GM21447 (cell line): ENCODE results near the gene CC2D1A.

Experiments used
- ATAC-seq: cut with Tn5 transposase; IDR thresholded peaks from one replicate; pipeline ENCODE4 v1.9.1; 2021; ENCODE audit not compliant: unreplicated experiment

The CC2D1A gene

DNA sequence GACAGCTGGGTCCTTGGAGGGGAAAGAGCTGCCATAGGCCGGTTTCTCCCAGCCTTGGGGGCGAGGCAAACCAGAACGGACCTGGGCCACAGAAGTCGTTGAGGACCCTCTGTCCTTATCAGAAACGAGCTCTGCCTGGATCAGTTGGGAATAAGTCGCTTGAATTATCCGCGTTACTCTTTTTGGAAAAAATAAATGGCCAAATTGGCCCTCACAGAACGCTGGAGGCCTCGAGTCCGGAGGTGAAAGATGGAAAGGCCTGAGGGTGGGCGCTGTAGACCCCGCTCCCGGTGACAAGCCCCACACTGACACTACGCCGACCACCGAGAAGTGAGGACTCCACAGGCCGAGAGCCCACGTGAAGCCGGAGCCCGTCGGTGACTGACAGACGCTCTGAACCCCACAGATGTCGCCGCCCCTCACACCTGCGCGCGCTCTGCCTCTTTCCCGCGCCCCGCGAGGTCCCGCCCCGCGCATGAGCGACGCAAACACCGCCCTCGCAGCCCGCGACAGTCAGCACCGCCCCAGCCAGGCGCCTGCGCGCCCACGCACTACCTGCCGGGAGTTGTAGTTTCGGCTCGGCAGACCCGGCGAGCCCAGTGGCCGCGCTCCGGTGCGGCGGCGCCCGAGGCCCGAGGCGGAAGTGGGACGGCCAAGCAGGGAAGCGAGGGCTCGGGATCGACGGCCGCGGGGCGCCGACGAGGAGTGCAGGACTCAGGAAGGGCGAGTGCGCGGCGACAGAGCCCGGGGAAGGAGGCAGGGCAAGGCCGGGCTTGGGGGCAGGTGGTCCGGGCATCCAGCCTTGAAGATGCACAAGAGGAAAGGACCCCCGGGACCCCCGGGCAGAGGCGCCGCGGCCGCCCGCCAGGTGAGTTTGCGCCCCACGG lies at the start of gene CC2D1A, which contains the start of gene BRME1:
CC2D1A (plus strand) TSS at position 568 of the 887 bp plus-strand sequence; CDS start at position 809, 241 bp downstream.
BRME1 (minus strand) TSS at position 484 of the 887 bp plus-strand sequence. CDS start 1,225 bp downstream, outside the sequence.
- peak; percentile 94 for ATAC-seq

DNA sequence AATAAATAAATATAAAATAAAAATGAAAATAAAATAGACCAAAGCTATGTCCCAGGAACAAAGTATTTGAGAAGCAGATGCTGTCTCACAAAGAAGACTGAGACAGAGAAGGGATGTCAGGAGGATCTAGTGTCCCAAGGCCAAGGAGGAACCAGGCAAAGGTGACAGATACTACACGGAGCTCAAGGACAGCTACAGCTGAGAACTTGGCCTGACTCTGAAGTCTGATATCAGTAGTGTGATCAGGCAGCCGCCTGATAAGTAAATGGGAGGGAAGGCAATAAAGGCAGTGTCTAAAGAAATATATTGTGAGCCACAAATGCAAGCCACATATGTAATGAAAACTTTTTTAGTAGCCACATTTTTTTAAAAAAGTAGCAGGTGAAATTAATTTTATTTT lies 49.5 kb upstream of the CC2D1A start:
- ATAC-seq: no peak

DNA sequence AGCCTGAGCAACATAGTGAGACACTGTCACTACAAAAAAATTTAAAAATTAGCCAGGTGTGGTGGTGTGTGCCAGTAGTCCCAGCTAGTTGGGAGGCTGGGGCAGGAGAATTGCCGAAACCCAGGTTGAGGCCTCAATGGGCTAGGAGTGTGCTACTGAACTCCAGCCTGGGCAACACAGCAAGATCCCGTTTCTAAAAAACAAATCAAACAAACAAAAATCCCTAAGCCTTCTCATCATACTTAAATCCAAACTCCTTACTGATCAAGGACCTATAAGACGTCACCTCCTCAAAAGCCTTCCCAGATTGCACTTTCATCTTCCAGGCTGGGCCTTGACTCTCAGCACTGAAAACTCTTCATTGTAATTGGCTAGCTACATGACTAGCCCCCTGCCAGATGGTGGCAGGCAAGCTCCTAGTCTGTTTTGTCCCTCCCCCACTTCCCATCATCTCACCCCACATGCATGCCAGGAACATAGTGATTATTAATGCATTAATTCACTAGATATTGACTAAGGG lies 46.6 kb upstream of the CC2D1A start:
- ATAC-seq: no peak

DNA sequence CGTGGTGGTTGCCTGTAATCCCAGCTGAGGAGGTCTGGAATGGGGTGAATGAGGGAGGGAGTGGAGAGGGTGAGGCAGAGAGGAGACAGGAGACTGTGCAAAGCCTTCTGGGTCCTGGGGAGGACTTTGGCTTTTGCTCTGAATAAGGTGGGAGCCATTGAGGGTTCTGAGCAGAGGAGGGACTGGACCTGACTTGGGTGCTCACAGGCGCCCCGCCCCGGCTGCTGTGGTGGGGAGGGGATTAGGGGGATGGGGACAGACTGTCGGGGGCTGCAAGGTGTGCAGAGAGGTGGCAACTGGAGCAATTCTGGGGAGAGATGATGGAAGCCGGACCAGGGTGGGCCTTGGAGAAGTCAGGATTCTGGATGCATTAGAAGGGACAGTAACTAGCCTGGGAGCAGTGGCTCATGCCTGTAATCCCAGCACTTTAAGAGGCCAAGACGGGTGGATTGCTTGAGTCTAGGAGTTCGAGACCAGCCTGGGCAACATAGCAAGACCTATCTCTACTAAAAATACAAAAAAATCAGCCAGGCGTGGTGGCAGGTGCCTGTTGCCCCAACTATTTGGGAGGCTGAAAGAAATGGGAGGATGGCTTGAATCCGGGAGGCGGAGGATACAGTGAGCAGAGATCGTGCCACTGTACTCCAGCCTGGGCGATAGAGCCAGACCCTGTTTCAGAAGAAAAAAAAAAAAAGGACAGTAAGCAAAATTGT lies 45.2 kb upstream of the CC2D1A start:
- no peak for ATAC-seq

DNA sequence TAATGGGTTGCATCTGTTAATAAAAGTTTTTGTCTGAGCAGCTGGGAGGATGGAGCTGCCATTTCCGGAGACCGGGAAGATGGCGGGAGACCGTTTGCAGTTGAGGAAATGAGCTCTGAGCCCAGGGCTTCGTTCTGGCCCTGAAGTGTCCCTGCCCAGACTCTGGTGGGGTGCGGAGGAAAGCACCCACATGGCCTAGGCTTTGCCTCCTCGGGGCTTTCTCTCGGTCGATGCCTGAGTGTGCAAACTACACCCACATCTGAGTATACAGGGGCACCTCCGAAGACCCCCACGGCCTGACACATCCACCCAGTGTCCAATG lies 44.6 kb upstream of the CC2D1A start:
- ATAC-seq: peak; percentile 7

DNA sequence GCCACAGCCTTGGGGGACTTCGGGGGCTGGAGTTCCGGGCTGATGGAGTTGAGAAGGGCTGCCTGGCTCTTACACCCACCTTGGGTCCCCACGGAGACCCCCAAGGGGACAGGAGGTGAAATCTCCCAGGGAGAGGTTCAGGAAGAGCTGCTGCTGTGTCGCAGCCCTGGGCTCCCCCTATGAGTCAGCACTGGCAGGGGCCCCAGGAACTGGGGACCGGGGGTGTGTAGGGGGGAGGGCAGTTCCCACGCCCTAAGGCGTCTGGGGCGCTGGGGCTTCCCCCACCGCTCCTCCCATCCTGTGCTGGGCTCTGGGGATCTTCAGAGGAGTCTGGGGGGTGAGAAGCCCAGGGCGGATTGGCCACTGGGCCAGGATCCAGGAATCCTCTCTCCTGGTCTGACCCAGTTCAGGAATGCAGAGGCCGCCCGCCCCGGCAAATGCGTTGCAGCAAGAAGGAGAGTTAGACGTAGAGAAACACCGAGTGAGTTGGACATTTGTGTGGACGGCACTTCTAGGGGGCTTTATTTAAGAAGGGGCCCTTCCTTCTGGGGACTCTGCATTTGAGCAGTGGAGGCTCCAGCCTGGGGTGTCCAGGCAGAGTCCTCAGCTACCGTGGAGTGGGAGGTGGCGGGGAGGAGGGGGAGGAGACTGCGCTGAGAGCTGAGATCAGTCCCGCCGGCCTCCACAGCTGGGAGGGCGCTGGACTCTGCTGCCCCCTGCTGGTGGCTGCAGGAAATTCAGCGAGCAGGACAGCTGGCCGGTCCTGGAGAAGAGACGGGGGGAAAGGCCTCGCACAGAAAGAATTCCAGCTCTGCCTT lies 44.1 kb upstream of the CC2D1A start:
- ATAC-seq: peak; percentile 49

DNA sequence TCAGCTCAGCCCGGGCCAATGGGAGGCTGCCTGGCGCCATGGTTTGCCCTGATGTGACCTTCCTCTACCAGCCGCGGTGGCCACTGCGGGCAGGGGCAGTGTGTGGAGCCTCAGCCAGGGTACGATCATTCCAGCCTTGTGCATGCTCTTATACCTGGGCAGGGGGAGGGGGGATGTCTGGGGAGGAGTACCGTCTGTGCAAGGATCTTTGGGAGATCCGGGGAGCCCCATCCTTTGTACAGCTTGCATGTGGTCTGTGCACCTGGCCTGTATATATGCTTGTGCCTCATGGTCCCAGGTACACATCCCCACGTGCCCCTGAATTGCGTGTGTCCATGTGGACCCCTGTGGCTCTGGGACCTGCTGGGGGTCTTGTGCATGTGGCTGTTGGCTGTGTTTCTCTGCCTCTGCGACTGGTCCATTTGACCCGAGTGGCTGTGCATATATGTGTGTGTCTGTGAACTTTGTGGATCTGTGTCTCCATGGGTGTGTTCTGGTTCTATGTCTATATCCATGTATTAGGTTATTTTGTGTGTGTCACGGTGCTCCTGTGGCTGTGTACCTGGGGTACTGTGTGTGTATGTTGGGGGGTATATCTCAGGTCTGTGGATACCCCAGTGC lies 41.8 kb upstream of the CC2D1A start:
- ATAC-seq: no peak

DNA sequence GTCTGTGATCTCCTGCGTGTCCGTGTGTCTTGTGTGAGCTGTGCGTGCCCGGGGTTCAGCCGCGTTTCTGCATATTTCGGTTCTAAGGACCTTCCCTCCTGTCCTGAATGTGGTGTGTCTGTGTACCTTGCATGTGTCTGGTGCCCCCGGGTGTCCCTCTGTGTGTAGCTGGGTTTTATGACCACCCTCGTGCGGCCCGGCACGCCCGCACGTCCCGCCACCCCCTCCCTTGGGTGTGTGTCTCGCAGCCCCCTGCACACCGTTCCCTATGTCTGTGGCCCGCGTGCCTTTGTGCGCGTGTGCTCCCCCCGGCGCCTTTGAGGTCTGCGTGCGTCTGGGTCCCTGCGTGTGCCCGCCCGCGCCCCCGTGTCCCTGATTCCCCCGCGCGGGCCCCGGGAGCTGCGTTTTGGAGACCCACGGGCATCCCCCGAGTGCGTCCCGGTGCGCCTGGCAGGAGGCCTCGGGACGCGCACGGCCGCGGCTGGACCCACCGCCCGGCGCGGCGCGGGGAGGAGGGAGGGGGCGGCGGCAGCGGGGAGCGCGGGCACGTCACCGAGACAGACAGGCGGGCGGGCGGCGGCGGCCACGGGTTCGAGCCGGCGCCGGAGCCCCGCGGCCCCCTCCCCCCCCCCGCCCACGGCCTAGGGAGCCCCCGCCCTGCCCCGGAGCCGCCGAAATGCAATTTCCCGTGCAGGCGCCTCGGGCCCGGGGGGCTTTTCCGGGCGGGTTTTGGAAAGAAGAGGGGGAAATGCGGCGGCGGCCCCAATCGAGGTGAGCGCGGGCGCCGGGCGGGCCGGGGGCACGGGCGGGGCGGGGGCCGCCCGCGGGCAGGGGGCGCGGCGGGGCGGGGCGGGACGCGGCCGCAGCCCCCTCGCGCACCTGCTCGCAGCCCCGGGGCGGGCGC lies 41.1 kb upstream of the CC2D1A start:
- ATAC-seq: no peak

DNA sequence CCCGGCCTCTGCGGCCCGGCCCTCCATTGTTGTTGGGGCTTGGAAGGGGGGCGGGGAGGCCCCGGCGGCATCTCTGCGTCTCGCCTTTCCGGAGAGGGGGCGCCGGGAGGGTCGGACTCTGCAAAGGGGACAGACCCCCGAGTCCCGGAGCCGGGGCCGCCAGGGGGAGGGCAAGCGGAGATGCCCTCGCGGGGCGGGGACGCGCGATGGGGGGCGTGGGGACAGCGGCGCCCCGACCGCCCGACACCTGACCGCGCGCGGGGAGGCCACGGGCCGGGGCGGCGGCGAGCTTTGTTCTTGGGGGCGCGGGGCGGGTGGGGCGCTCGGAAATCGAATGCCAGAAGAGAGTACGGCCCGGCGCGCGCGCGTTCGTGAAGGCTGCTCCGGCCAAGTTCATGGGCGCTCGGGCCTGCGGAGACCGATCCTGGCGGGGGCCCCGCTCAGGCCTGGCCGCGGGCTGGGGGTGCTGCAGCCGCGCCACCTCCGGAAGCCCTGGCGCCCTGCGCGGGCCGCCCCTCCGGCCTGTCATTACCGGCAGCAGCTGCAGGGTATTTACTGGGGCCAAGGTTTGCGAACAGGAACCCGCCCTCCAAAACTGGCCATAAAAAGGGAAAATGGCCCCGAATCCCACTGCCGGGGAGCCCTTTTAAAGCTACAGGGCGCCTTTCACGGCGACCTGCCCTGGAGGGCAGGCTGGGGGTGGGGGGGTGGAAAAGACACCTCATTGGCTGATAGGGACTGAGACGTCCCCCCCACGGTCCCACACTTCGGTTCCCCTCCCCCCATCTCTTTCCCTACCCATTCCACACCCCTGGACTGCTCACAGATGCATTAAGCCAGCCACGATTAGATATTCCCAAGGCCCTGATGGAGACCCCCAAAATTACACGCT lies 40.2 kb upstream of the CC2D1A start:
- ATAC-seq: no peak

DNA sequence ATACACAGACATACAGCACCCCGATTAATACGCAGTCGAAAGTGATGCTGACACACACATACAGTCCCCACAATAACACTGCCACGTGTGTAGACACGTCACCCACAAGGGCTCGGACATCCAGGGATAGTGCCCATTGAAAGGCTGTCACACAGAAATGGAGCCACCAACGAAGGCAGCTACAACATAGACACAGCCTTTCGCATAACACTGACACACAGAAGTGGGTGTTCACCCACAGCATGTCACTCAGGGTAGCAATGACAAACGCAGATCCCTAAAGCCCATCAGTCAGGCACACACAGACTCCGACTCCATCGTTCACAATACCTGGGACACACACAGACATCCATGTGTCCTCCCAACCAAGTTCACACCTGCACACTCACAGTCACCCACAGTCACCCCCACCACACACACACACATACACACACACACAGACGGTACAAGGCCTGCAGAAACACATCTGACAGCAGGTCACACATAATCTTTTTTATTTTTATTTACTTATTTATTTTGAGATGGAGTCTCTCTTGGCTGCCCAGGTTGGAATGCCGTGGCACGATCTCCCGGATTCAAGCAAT lies 39.4 kb upstream of the CC2D1A start:
- no peak for ATAC-seq

DNA sequence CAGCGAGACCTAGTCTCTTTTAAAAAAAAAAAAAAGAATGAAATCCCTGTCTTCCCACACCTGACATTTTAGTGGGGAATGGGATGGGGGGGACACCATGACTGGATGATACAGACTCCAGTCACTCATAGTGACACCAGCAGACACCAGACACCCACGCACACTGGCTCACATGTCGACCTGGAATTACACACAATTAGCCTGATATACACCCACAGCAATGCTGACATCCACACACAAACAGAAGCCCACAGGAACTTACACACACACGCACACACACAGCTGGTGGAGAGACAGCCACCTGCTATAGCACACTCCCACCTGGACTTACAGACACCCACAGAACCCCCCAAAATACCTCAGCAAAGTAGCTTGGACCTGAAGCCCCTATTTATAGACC lies 37.3 kb upstream of the CC2D1A start:
- no peak for ATAC-seq

DNA sequence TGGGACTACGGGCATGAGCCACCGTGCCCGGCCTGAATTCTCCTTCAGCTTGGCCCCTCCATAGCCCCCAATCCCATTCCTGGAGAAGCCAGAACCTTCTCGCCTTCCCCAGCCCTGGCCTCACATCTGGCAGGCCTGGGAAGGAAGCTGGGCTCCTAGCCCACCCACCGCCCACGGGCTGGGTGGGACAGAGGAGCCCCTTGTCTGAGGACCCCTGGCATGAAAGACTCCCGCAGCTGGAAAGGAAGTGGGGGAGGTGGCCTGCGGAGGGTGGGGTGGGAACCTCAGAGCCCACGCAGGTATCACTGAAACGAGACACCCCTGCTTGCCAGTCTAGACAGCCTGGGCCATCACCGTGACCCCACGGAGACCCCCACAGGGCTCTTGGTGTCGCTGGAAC lies 36.7 kb upstream of the CC2D1A start:
- no peak for ATAC-seq

DNA sequence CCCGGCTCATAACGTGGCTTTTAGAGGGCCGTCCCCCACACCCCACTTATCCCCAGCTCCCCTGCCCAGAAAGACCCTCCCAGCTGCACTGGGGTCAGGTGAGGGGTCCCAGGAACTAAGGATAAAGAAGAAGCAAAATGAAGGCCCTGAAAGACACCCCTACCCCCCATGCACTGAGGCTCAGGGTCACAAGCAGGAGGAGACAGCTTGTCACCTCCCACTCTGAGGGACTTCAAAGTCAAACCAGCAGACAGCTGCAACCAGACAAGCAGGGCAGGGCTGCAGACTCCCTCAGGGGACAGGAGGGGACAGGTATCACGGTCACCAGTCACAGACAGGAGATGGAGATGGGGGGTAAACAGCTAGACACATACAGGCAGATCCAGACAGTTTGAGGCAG lies 35.1 kb upstream of the CC2D1A start:
- no peak for ATAC-seq

DNA sequence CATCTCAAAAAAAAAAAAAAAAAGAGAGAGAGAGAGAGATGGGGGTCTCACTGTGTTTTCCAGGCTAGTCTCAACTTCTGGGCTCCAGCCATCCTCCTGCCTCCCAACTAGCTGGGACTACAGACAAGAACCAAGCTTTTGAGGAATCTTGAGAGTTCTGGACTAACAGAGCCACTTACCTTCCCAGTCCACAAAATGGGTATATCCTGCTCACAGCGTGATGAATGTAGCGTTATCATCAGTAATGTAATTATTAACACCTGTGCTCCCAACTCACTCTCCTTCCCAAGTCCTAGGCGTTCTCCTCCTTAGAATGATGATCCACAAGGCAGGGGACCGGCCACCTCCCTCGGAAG lies 33.7 kb upstream of the CC2D1A start:
- no peak for ATAC-seq

DNA sequence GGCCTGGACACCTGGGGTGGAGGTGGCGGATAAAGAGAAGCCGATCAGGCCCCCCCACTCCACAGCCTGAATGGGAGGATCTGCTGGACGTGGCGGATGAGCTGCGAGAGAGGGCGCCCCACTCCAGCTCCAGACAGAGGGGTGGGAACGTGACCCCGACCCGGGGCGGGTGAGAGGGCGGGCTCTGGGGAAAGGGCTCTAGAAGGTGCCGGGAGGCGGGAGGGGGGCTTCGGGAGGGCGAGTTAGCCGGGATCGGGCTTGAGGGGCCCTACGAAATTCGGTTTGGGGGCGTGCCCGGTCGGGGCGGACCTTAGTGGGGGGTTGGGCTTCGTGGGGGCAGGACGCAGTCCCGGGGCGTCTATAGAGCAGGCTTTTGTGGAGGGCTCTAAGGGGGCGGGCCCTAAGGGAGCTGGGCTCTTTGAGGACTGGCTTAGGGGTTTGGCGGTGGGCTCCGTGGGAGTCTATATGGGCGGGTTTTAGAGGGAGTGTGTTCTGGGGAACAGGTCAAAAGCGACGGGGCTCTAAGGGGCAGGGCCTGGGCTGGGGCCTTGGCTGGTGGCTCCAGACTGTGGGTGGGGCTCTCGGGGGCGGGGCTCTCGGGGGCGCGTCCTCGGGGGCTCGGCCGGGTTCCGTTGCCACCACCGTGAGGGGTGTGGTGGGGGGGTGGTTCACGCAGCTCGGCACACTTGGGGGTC lies 33.2 kb upstream of the CC2D1A start:
- ATAC-seq: no peak

DNA sequence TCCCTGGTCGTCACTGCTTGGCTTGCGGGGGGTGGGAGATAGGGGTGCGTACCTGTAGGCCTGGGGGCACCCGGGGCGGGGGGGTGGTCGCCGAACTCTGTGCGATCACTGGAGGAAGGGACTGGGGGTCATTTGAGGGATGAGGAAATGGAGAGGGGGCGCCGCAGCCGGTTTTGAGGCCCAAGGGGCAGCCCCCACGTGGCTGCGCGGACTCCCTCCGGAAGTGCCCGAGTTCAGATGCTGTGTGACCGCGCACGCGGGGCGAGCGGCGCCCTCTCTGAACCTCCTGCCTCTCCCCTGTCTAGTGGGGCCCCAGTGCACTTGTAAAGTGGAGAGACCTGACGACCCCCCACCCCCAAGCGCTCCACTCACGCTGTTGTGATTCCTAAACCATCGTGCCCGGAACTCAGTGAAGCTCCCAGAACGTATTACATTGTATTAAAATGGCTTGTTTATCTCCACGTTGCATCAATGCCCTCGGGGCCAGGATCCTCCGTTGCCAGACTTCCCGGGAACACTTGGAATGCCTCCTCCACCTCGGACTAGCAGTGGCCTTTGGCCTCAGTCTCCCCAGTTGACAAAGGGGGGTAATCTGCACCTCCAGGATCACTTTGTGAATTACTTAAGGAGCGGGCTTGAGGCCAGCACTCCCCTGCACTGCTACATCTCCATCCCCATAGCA lies 32.0 kb upstream of the CC2D1A start:
- ATAC-seq: no peak

DNA sequence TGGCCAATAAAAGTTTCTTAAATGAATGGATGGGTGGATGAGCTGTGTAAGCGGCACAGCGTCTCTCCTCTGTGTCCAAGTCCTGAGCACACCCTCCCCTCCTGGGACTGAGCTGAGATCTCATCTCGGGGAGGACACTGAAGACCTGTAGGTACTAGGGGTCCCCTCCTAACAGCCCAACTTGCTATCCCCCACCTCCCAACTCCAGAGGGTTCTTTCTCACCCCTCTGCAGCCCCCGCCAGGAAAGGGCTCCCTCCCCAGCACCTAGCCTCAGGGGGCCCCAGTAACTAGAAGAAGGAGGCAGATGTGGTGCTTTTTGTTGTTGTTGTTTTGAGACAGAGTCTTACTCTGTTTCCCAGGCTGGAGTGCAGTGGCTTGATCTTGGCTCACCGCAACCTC lies 30.2 kb upstream of the CC2D1A start:
- ATAC-seq: no peak
